DMS53 treated with DMSO at 0.1 percent for 48 hours (cell line): Measurements from ENCODE around the gene SMOC1.

Experiments used
- DNase-seq: peaks from one replicate; lab custom pipeline; 2025; ENCODE audit not compliant: unreplicated experiment; lab: John Stamatoyannopoulos, UW

Gene SMOC1

DNA sequence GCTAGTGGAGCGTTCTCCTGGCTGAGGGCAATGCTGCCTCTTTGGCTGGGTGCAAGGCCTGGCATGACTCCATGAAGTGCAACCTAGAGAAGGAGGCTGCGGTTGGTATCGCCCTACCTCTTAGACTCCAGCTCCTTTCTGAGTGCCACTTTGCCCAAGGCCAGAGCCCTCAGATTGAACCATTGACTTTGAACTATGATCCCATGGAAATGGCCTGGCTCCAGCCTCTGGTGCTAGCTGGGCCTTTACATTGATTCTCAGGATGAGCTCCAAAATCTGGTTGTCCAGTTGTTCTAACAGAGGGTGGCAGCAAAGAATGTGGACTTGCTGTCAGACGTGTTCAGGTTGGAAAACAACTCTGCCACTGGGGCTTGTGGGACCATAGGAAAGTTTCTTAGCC lies 16.1 kb upstream of the SMOC1 start:
- DNase-seq, result no peak

DNA sequence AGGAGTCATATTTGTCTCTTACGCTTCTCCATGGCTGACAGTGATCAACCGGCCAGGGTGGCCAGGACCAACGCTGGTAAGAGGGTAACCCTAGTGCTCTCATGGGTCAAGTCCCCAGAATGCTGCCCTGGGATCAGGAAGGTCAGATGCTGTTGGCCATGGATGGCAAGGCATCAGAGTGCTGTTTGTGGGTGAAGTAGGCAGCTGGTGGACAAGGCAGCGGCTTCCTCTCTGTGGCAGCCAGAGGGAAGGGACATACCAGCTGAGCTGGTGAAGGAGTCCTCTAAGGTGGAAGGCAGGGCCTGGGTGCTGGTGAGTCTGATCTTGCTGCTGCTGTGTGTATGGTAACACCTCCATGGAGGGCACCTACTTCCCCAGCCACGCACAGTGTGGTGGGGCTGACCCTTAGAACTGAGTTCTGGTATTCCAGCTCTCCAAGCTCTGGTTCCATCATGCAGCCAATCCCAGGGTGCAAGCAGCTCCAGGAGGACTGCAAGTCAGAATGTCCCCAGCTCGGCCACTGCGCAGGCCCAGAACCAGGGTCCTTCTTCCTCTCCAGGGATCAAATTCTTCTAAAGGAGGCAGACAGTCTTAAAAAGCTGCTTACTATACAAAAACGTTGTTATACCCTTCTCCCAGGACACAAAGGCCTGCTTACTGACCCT lies 13.4 kb upstream of the SMOC1 start:
- no peak for DNase-seq

DNA sequence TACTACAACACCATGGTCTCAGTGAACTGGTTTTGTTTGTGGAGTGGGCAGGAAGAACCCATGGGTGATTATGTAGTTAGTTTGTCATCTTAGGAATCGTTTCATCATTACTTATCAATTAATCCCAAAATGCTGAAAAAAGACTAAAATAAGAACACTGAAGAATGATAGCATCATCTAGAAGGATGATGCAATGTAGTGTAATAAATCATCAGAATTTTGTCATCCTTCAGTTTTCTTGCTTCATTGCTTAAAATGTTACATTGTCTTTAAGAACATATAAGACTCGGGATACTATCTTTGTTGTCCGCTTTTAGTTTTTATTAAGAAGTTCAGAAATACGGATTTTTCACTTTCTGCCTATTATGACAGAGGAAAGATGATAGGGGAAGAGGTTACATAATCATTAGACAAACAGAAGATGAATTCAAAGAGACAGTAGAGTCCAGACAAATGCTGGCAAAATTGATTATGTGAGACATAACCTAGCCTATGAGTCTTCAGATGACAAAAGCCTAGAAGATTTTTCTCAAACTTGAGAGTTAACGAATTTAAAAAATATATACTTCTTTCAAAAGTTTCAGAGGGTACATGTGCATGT lies 10.8 kb upstream of the SMOC1 start:
- peak; percentile 55 for DNase-seq

DNA sequence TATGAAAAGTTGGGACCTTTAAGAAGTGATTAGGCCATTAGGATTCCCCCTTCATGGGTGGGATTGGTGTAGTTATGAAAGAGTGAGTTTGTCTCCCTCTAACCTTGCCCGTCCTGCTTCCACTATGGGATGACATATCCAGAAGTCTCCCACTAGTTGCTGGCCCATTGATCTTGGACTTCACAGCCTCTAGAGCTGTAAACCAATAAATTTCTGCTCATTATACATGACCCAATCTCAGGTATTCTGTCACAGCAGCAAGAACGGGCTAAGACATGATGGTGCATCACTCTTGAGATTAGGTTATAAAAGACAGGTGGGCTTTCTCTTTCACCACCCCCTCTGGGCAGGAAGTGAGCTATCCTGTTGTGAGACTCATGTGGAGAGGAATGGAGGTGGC lies 8.6 kb upstream of the SMOC1 start:
- no peak for DNase-seq

DNA sequence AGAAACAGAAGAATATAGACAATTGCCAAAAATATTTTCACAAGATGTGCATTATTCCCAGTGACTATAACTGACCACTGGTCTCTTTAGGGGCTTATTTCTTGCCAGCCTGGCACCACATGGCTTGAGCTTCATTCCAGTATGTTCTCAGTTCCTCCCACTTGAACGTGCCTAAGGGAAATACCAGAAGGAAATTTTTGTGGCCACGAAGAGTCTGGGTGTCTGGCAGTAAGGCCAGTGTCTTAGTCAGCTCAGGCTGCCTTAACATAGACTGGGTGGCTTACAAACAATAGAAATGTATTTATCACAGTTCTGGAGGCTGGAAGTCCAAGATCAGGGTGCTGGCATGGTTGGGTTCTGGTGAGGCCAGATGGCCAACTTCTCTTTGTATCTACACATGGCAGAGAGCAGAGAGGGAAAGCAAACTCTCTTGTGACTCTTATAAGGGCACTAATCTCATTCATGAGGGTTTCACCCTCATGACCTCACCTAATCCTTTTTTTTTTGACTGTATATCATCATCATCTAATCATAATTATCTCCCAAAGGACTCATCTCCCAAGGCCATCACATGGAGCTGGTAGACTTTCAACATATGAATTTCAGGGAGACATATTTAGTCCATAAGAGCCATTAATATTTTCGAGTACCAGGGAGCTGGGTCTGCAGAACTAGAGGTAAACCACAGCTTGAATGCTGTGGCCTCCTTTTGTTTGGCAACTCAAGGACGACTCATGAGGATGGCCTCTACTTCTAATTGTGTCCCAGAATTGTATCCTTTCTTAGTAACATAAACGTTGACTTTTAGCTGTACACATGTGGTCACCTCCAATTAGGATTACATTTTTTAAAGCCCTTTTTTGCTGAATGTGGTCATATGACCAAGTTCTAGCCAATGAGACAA lies 5.1 kb upstream of the SMOC1 start:
- DNase-seq, result no peak

DNA sequence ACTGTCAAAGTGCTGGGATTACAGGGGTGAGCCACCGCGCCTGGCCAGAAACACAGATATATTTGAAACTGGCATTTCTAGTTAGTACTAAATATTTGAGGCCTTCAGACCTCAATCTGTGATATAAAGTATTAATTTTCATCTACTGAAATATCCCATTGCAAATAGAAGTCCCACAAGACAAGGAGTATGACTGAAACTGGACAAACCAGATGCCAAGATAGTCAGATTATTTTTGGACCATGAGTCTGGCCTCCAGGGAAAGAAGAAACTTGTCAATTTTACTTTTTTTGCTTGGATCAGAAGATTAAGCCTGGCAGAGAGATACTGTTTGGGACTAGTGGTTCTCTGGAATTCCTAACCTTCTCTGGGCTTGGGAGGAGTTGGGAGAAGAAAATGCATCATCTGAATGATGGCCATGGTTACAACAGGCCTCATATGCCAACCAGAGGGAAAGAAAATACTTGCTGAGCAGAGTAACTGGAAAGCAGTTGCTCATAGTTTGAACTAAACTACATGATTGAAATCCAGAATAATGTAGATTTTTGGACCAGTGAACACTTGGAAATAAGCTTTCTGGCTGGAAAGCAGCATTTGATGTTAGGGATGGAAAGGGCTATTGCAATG lies 2.9 kb upstream of the SMOC1 start:
- no peak for DNase-seq

DNA sequence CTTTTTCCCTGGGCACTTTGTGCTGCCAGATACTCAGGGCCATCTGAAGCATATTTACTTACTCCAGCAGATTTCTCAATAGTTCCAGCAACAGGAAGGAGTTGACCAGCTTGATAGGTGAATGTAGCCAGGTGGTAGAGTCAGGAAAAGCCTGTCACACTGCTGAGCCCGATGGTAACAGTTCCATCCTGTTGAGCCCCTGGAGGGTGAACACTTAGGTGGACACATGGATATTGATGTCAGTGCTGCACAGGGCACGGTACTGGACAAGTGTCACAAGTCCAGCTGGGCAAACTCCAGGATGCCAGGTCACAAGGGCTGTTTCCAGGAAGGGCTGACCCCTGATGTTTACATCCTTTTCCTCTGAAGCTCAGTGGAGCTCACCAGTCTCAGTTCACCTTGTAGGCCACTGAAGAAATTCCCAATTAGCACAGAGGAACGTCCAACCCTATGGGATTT lies 2.3 kb upstream of the SMOC1 start:
- DNase-seq, result peak; percentile 44

DNA sequence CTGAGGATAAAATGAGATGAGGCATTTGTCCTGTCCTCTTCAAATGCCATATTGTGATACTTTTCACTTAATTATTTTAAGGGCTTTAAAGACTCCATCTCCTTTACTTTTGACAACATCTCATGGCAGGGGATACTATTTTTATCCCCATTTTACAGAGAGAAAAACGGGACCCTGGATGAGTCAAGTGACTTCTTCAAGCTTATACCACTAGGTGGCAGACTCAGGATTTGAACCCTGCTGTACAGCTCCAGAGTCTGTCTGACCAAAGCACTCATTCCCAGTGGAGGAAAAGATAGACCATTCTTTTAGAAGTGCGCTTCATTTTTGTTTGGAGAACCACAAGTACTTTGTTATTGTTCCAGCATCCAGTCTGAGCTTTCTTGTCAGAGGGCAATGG lies 1.7 kb upstream of the SMOC1 start:
- DNase-seq, result peak; percentile 11

DNA sequence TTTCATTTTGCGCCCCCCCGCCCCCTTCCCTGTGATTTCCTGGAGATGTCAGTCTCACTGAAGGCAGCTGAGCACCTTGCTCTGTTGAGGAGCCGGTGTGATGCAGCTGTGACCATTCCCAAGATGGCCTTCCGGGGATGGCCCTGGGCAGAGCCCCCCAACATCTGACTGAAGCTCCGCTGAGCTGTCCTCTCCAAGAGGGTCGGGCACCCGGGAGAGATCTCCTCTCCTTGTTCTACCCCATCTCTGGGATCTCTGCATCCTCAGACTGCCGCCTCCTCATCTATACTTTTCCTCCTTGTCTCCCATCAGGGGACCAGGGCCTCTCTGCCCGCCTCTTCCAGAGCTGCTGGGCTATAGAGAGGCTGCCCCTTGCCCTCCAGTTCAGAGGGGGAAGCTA lies 965 bp upstream of the SMOC1 start:
- no peak for DNase-seq

DNA sequence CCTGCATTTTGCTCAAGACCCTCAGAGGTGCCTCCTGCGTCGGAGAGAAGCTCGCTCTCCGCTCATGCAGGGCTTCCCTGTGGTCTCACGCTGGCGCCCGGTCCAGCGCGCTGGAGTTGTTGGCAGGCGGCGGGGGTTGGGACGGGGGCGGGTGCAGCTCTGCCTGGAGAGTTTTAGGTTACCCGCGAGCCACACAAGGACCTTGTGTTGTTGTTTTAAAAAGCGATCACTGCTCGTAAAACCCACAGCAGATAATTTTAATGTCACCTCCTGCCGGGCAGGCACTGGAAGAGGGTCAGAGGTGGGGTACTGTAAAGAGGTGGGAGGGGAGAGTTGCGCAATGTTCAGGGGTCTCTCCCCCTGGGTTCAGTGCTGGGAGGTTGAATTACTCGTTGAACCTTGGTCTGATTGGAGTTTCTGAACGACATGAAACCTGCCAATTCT lies 850 bp downstream of the SMOC1 start:
- no peak for DNase-seq

DNA sequence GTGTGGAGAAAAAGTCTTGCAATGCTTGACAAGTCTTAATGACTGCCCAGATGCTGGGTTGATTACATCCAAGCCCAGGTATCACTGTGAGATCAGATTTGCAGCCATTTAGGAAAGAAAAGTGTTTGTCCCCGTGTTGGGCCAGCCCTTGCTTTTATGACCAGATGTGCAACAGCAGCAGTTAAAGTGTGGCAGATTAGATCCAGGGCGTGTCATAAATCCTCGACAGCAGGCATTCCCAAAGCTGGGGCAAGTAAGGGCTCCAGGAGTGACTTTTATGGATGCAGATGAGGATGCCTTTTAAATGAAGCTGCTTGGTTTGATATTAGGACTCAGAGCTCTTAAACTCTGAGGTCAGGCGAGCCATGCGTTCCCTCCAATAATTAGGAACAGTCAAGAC lies 1.7 kb downstream of the SMOC1 start:
- DNase-seq, result no peak

DNA sequence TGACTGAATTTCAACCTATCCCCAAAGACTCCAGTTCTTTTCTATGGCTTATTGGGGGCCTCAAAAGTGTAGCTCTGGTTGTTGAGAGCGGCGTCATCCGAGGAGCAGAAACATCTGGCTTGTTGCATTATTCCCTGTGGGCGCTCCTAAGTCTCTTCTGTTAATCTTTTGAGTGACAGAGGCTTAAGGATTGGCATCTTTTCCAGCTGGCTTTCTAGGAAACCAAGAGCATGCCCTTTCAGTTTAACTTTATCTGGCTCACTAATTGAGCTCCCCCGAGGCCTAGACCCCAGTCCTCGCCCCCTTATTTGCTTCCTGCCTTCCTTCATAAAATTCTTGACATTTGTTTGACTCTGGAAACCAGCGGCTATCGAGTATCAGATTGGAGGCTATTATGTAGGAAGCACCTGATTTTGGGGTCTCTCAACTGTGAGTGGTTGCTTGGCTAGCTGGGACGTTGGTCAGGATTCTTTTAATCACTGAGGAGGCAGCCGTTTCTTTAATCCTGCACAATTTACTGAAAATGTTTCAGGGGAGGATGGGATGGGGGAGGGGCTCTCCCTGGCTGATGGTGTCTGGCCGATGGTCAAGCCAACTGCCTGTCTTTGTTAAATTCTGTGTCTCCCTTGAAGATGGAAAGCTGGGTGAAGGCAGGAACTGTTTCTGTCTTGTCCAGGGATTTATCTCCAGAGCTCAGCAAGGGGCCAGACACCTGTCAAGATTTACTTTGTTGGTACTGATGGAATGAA lies 3.1 kb downstream of the SMOC1 start:
- no peak for DNase-seq

DNA sequence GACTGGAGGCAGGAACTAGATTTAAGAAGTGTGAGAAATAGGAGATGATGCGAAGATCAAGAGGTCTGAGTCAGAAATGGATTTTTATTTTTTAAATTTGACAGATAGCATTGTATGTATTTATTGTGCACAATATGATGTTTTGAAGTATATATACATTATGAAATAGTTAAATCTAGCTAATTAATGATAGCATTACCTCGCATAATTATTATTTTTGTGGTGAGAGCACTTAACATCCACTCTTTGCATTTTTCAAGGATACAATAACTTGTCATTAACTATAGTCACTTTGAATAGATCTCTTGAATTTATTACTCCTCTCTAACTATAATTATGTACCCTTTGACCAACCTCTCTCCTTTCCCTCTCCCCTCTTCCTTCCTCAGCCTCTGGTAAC lies 3.7 kb downstream of the SMOC1 start:
- no peak for DNase-seq

DNA sequence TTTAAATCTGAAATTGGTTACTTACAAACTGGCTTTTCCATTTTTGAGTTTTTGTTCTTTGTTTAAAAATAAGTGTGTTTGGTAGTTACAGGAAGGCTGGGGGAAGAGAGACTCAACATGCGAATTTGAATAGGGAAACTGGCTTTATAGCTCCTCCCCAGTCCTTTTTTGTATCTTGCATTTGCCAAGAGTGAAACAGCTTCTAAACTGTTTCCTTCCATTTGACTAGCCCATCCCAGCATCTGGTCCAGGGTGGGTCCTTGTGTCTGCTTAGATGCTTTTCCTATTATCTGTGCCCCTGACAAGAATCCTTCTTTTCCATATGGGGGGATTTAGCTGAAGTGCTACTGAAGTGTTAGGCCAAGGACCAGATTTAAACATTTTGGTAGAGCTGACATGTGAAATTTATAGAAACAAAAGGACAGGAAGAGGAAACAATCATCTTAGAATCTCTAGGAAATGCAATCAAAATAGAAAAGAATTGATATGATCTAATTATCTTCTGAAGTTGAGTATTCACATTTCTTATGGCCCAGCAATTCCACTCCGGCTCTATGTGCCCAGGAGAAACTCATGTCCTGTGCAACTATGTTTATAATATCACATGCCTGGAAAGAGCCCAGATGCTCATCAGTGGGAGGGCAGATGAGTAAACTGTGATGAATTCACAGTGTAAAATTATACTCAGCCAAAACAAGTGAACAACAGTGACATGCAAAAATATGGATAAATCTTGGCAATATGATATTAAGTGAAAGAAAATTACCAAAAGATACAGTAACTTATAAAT lies 7.4 kb downstream of the SMOC1 start:
- no peak for DNase-seq

DNA sequence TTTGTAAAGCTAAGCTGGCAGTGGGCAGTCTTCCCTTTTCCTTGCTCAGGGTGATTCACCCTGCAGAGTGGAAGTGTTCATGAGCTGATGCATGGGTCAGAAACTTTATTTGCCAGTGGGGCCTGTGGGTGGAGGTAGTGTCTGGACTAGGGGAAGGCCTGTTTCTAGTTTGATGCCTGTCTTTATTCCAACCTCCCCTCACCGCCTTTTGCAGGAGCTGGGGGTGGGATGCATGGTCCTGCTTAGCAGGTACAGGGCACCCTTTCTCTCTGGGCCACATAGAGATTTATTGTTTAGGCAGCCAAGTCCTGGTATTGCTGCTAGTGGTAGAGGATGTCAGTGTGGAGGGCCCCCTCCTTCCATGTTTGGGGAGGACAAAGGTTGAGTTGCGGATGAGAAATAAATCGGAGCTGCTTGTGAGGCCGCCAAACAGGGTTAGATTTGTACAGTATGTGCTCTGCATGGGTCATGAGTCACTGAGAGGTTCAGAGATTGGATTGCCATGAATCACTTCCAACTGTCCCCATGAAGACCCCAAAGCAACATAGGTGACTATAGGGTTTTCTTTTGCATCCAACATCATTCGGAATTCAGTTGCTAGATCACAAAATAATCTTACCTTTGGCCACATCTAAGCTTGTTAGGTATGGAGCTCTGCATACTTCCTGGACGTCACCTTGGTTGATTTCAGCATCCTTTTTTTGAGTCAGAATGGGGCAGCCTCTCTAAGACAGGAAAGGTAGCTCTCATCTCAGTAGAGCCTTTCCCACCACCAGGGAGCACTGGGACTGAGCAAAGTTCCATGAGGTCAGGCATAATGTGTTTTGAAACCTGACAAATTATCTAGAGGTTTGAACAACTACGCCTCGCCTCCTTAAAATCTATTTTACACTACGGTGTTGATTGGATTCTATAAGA lies 8.8 kb downstream of the SMOC1 start:
- no peak for DNase-seq

DNA sequence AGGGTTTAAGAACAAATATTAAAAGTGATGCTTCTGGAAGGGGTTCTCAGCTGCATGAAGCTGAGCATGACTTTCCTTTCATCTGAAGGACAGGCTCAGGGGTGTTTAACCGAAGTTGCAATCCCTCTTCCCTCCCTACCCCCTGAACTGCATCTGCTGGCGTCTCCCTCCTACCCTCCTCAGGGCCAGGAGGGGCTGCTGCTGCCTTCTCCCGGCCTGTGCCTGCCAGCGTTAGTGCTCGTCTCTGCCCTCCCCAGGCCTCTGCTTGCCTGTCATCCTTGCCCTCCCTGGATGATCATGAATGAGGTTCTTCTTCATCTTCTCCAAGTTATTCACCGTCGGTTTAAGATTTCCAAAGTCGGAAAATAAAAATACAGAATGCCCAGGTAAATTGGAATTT lies 12.2 kb downstream of the SMOC1 start:
- DNase-seq, result no peak

DNA sequence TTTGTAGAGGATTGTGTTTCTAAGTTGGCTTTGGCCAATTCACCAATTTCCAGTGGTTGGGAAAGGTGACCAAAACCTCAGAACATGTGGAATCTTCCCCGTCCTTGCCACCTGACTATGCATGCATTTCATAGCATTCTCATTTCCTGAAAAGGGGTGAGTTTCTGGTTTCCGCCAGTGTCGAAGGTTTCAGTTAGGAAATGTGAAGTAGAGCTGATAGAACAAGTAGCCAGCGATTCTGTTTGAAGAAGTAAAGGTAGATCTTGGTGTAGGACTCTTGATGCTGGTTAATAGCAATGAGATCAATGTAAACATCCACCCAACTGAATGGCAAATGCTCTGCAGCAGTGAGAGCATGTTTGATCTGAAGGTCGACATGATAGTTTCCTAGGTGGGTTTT lies 15.9 kb downstream of the SMOC1 start:
- no peak for DNase-seq

DNA sequence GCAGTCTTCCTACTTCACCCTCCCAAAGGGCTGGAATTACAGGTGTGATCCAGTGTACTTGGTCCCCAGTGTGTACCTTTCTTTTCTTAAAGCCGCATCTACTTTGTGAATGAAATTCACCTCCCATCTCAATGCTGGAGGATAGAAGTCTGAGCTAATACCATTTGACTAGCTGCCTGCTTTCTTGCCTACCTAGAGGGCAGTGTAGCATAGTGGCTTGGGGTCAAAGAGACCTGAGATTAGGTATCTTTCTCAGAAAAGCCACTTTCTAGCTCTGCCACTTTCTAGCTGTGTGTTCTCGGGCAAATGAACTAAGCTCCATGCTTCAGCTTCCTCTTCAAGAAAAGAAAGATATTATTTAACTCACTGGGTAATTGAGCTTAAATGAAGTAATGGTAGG lies 16.9 kb downstream of the SMOC1 start:
- no peak for DNase-seq

DNA sequence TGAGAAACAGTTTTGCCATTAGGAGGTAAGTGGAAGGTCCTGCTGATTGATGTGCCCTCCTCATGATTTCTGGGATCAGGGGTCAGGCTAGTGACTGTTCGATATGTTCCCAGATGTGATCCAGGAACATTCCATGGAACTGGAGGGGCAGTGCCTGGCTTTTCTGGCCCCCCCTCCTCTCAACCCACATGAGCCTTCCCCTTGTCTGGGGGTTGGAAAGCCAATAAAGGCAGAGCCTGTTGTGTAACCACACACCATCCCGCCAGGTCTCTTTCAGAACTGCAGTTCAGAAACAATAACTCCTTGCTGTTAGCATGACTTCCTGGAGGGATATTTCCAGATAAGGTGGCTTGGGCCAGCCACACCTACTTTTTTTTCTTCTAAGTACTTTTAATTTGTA lies 17.8 kb downstream of the SMOC1 start:
- DNase-seq, result no peak
